ENCODE results near the gene FCRLA.

The FCRLA gene

GRCh38 chr1:161702250-161702649 lies 4.8 kb upstream of the FCRLA start:
- TF ChIP-seq, protein P1, sequence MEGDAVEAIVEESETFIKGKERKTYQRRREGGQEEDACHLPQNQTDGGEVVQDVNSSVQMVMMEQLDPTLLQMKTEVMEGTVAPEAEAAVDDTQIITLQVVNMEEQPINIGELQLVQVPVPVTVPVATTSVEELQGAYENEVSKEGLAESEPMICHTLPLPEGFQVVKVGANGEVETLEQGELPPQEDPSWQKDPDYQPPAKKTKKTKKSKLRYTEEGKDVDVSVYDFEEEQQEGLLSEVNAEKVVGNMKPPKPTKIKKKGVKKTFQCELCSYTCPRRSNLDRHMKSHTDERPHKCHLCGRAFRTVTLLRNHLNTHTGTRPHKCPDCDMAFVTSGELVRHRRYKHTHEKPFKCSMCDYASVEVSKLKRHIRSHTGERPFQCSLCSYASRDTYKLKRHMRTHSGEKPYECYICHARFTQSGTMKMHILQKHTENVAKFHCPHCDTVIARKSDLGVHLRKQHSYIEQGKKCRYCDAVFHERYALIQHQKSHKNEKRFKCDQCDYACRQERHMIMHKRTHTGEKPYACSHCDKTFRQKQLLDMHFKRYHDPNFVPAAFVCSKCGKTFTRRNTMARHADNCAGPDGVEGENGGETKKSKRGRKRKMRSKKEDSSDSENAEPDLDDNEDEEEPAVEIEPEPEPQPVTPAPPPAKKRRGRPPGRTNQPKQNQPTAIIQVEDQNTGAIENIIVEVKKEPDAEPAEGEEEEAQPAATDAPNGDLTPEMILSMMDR (conservative IDR thresholded peaks at IDR 0.05; ENCODE audit: low read depth, low read length): no peak
- Histone ChIP-seq H3K4me3 (IDR thresholded peaks at IDR 0.05; ENCODE audit: insufficient read depth, low read depth, low read length) (no peak overlapping the region), H3K4me2 (no peak overlapping the region), H3K79me2 (ENCODE audit: insufficient read depth, low read depth) (no peaks in the 10 kb centered on the region), H3K27me3 (ENCODE audit: insufficient read depth, low read depth) (no peaks in the 10 kb centered on the region), H4K20me1 (ENCODE audit: insufficient read depth) (no peaks in the 10 kb centered on the region), H3K27ac (no peak overlapping the region), H3K9ac (no peak overlapping the region), H3K36me3 (ENCODE audit: insufficient read depth) (no peaks in the 10 kb centered on the region), H3K4me1 (ENCODE audit: low read depth, poor library complexity, severe bottlenecking) (peaks cover 6% of the 10 kb centered on the region), H2AFZ (ENCODE audit: low read depth) (no peak overlapping the region)

DNA sequence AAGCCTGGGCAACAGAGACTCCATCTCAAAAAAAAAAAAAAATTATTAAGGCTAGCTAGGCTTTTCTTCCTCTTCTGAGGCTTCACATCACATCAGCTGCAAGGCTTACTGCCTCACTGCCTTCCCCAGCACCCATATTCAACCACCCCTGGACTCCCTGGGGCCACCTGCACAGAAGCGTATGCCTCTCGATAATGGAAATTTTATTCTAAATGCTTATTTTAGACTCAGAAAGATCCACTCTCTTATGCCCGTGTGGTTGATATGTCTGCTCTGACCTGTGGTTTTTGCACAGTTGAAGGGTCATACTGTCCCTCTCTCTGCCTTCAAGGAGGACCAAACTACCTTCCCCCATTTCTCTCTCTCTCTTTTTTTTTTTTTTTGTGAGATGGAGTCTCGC lies 1.5 kb upstream of the FCRLA start:
- Histone ChIP-seq H3K4me3 (IDR thresholded peaks at IDR 0.05; ENCODE audit: insufficient read depth, low read depth, low read length) (no peak overlapping the region), H2AFZ (ENCODE audit: low read depth) (no peak overlapping the region), H3K79me2 (ENCODE audit: insufficient read depth, low read depth) (no peaks in the 10 kb centered on the region), H3K4me2 (no peak overlapping the region), H3K27me3 (ENCODE audit: insufficient read depth, low read depth) (no peaks in the 10 kb centered on the region), H3K4me1 (ENCODE audit: low read depth, poor library complexity, severe bottlenecking) (peaks cover 8% of the 10 kb centered on the region), H3K9ac (no peak overlapping the region), H3K36me3 (ENCODE audit: insufficient read depth) (no peaks in the 10 kb centered on the region), H4K20me1 (ENCODE audit: insufficient read depth) (no peaks in the 10 kb centered on the region), H3K27ac (no peak overlapping the region)
- TF ChIP-seq, protein P1 (conservative IDR thresholded peaks at IDR 0.05; ENCODE audit: low read depth, low read length): no peak

GRCh38 chr1:161706113-161706481 lies 932 bp upstream of the FCRLA start:
- H3K4me1 ChIP-seq (ENCODE audit: low read depth, poor library complexity, severe bottlenecking): peaks cover 13% of the 10 kb centered on the region
- no peaks in the 10 kb centered on the region for H3K79me2 ChIP-seq (ENCODE audit: insufficient read depth, low read depth)
- no peak overlapping the region for H3K4me2 ChIP-seq
- no peak overlapping the region for H2AFZ ChIP-seq (ENCODE audit: low read depth)
- H4K20me1 ChIP-seq (ENCODE audit: insufficient read depth): no peaks in the 10 kb centered on the region
- H3K27ac ChIP-seq: no peak overlapping the region
- TF ChIP-seq, protein P1 (conservative IDR thresholded peaks at IDR 0.05; ENCODE audit: low read depth, low read length): no peak
- no peaks in the 10 kb centered on the region for H3K36me3 ChIP-seq (ENCODE audit: insufficient read depth)
- H3K27me3 ChIP-seq (ENCODE audit: insufficient read depth, low read depth): no peaks in the 10 kb centered on the region
- no peak overlapping the region for H3K4me3 ChIP-seq (IDR thresholded peaks at IDR 0.05; ENCODE audit: insufficient read depth, low read depth, low read length)
- no peak overlapping the region for H3K9ac ChIP-seq

DNA sequence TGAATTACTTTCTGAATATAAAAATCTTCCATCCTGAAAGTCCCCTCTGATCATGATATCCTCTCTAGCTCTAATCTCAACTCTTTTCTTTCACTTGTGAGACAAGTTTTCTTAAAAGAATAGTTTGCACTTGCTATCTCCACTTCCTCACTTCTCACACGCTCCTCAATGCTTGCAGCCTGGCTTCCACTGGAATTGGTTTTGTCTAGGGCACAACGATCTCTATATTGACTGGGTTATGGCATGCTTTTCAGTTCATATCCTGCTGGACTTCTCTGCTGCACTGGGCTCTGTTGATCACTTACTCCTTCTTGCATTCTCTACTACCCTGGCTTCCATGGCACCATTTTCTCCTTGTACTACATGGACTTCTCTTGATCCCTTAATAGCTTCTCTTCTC lies 474 bp downstream of the FCRLA start:
- H3K27ac ChIP-seq: no peak overlapping the region
- H3K79me2 ChIP-seq (ENCODE audit: insufficient read depth, low read depth): no peaks in the 10 kb centered on the region

More for the DNA sequence above, 474 bp downstream of the FCRLA start:
- H3K4me3 ChIP-seq (IDR thresholded peaks at IDR 0.05; ENCODE audit: insufficient read depth, low read depth, low read length): no peak overlapping the region
- peaks cover 13% of the 10 kb centered on the region for H3K4me1 ChIP-seq (ENCODE audit: low read depth, poor library complexity, severe bottlenecking)
- no peaks in the 10 kb centered on the region for H3K36me3 ChIP-seq (ENCODE audit: insufficient read depth)
- no peaks in the 10 kb centered on the region for H3K27me3 ChIP-seq (ENCODE audit: insufficient read depth, low read depth)
- no peak overlapping the region for H3K4me2 ChIP-seq
- H4K20me1 ChIP-seq (ENCODE audit: insufficient read depth): no peaks in the 10 kb centered on the region
- H3K9ac ChIP-seq: no peak overlapping the region
- H2AFZ ChIP-seq (ENCODE audit: low read depth): no peak overlapping the region
- TF ChIP-seq, protein P1 (conservative IDR thresholded peaks at IDR 0.05; ENCODE audit: low read depth, low read length): no peak

All from KMS-11 (cell line).